ENCODE results near the gene PACC1. TPM values are rescaled to one million over a fixed set of nuclear protein-coding genes. Genes with fewer than 3 reads are reported as not detected.

The PACC1 gene
- total RNA-seq, 2 donors from 2014 or later = 5.3 to 16.4 TPM

Other genes starting within 250 kb of the PACC1 start
- gene PPP2R5A, start 129.5 kb downstream of the PACC1 start, total RNA-seq = 10 to 100 TPM; 33.6 to 34.9 TPM
- 10 to 100 TPM; 43.9 to 49.7 TPM for gene NENF, start 18.0 kb upstream of the PACC1 start, total RNA-seq
- gene ATF3, start 193.9 kb upstream of the PACC1 start, total RNA-seq = 10 to 100 TPM; 26.7 to 35.6 TPM

Data from activated T-helper 17 cell treated with anti-CD3 and anti-CD28 coated beads, Interleukin-2, amount 50 U/mL, for 72 hours (primary cell).